NCI-H2171 treated with DMSO at 0.1 percent for 48 hours (cell line): ENCODE data around the gene GGTLC2.

Experiments used
- DNase-seq: peaks from one replicate; lab custom pipeline; 2025; lab: John Stamatoyannopoulos, UW

Gene GGTLC2

GRCh38 chr22:22691716-22692701, 47.6 kb downstream of the GGTLC2 start:
- peak; percentile 55 for DNase-seq

GRCh38 chr22:22692707-22693530, 48.5 kb downstream of the GGTLC2 start:
- DNase-seq: peak; percentile 74

- DNase-seq: no peak
Measured at GRCh38 chr22:22693531-22693884, 49.1 kb downstream of the GGTLC2 start.

GRCh38 chr22:22694106-22694505, 49.7 kb downstream of the GGTLC2 start:
- DNase-seq: no peak

GRCh38 chr22:22696104-22696503, 51.7 kb downstream of the GGTLC2 start:
- DNase-seq: no peak
